Endothelial cell (in vitro differentiated cells): ENCODE data around the gene DGKQ. TPM values are rescaled to one million over a fixed set of nuclear protein-coding genes. Genes with fewer than 3 reads are reported as not detected.
A peak's percentile ranks its signal among the peaks of the same experiment; 100 is the strongest.

Experiments
- DNase-seq: peaks from one replicate; pipeline ENCODE4 v3.0.0; 2021; ENCODE audit warnings: low spot score
- H3K27ac Mint-ChIP-seq: one replicate; pipeline ENCODE4 v1.8.0; 2021; ENCODE audit warnings: mixed read lengths, inconsistent platforms; ENCODE audit not compliant: unreplicated experiment
- H3K27me3 Mint-ChIP-seq: one replicate; pipeline ENCODE4 v1.8.0; 2021; ENCODE audit warnings: mild to moderate bottlenecking, moderate library complexity, mixed read lengths, inconsistent platforms; ENCODE audit not compliant: unreplicated experiment
- H3K36me3 Mint-ChIP-seq: one replicate; pipeline ENCODE4 v1.8.0; 2021; ENCODE audit warnings: mild to moderate bottlenecking, low read depth, mixed read lengths, inconsistent platforms; ENCODE audit not compliant: unreplicated experiment
- H3K4me1 Mint-ChIP-seq: one replicate; pipeline ENCODE4 v1.8.0; 2021; ENCODE audit warnings: mild to moderate bottlenecking, mixed read lengths, inconsistent platforms; ENCODE audit not compliant: unreplicated experiment
- H3K4me3 Mint-ChIP-seq: one replicate; pipeline ENCODE4 v1.8.0; 2021; ENCODE audit warnings: mild to moderate bottlenecking, mixed read lengths, inconsistent platforms; ENCODE audit not compliant: unreplicated experiment
- H3K9me3 Mint-ChIP-seq: one replicate; pipeline ENCODE4 v1.8.0; 2021; ENCODE audit warnings: mixed read lengths, inconsistent platforms; ENCODE audit not compliant: unreplicated experiment
- total RNA-seq: library from RNA; stranded (reverse); fragmentation: NEBNext Ultra II Directional; extraction: Animal tissue kit (Norgen Biotek cat#: 25700); gene quantifications from one replicate; pipeline ENCODE4 v1.2.1, GENCODE V29; 2021; ENCODE audit not compliant: unreplicated experiment
- TF ChIP-seq, protein P1 (sequence below): fragments of 200-600 bp; sonication (generic); IDR thresholded peaks from one replicate; pipeline ENCODE4 v1.5.0; 2021; ENCODE audit warnings: antibody characterized with exemption; ENCODE audit not compliant: unreplicated experiment

Gene DGKQ
- total RNA-seq, 1 donor from 2014 or later: 14.5 TPM

- DNase-seq: no peak
Observed at GRCh38 chr4:986428-986878, 13.1 kb upstream of the DGKQ start.

DNA sequence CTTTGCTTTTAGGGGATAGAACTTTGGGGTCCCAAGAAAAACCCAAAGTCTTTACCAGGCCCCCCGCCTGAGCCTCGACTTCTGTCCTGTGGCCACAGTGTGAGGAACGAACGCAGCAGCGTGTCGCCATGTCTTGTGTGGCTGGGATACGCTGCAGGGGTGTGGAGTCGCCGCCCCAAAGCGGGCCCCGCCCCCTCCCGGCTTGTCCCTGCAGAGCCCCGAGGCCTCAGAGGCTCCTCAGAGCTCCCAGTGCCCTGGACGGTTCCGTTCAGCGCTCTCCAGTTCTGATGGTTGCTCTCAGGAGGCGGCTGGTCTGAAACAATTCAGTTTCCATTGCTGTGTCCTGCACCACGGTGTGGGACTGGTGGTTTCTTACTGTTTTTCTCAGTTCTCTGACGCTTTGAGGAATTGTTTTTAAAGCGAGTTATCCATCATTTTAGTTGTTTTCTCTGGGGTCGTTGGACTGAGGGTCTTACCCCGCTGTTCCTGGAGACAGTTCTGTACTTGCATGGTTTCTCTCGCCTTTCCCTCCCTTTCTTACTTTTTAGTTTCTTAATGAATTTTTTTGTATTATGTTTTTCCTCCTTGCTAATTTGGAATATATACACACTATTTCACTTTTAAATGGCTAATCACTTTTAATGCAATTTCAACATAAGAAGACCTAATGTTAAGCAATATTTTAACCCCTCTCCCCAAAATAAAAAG, 11.9 kb upstream of the DGKQ start:
- Mint-ChIP-seq H3K27me3 (peaks cover 5% of the 10 kb centered on the region), H3K4me1 (peaks cover 16% of the 10 kb centered on the region), H3K36me3 (no peaks in the 10 kb centered on the region), H3K4me3 (peak overlapping the region; percentile 47), H3K27ac (no peak overlapping the region), H3K9me3 (no peaks in the 10 kb centered on the region)
- TF ChIP-seq, protein P1, sequence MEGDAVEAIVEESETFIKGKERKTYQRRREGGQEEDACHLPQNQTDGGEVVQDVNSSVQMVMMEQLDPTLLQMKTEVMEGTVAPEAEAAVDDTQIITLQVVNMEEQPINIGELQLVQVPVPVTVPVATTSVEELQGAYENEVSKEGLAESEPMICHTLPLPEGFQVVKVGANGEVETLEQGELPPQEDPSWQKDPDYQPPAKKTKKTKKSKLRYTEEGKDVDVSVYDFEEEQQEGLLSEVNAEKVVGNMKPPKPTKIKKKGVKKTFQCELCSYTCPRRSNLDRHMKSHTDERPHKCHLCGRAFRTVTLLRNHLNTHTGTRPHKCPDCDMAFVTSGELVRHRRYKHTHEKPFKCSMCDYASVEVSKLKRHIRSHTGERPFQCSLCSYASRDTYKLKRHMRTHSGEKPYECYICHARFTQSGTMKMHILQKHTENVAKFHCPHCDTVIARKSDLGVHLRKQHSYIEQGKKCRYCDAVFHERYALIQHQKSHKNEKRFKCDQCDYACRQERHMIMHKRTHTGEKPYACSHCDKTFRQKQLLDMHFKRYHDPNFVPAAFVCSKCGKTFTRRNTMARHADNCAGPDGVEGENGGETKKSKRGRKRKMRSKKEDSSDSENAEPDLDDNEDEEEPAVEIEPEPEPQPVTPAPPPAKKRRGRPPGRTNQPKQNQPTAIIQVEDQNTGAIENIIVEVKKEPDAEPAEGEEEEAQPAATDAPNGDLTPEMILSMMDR: no peak
- peak; percentile 67 for DNase-seq

More at GRCh38 chr4:986428-986878, 13.1 kb upstream of the DGKQ start:
- no peaks in the 10 kb centered on the region for H3K9me3 Mint-ChIP-seq
- no peak overlapping the region for H3K27ac Mint-ChIP-seq
- no peaks in the 10 kb centered on the region for H3K36me3 Mint-ChIP-seq
- H3K4me3 Mint-ChIP-seq: peak overlapping the region; percentile 94
- H3K4me1 Mint-ChIP-seq: peaks cover 11% of the 10 kb centered on the region
- H3K27me3 Mint-ChIP-seq: peaks cover 4% of the 10 kb centered on the region
- TF ChIP-seq, protein P1: no peak

GRCh38 chr4:984336-985054, 11.1 kb upstream of the DGKQ start:
- Mint-ChIP-seq H3K27ac (no peak overlapping the region), H3K4me3 (peak overlapping the region; percentile 37), H3K27me3 (peaks cover 5% of the 10 kb centered on the region), H3K36me3 (no peaks in the 10 kb centered on the region), H3K4me1 (peaks cover 21% of the 10 kb centered on the region), H3K9me3 (no peaks in the 10 kb centered on the region)
- DNase-seq: no peak
- TF ChIP-seq, protein P1: no peak

DNA sequence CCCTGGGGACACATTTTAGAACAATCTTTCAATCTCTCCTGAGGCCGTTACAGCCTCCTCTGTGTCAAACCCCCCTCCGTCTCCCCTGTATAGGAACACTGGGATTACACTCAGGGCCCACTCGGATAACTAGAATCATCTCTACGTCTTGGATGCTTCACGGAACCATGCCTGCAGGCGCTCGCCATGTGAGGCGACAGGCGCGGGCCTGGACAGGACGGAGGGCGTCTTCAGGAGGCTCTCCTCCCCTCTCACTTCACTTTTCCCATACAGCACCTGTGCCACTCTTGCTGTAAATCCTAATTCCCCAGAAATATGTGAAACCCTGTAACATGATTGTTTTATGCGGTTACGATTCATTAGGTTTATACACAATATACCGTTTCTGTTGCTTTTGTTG, 9.4 kb upstream of the DGKQ start:
- Mint-ChIP-seq H3K36me3 (no peaks in the 10 kb centered on the region), H3K4me3 (peak overlapping the region; percentile 12), H3K27me3 (peaks cover 5% of the 10 kb centered on the region), H3K27ac (no peak overlapping the region), H3K9me3 (no peaks in the 10 kb centered on the region), H3K4me1 (peaks cover 28% of the 10 kb centered on the region)
- TF ChIP-seq, protein P1: no peak
- no peak for DNase-seq

GRCh38 chr4:982291-982690, 8.9 kb upstream of the DGKQ start:
- H3K4me1 Mint-ChIP-seq: peaks cover 28% of the 10 kb centered on the region

More at GRCh38 chr4:982291-982690, 8.9 kb upstream of the DGKQ start:
- TF ChIP-seq, protein P1: no peak
- no peak overlapping the region for H3K4me3 Mint-ChIP-seq
- peaks cover 5% of the 10 kb centered on the region for H3K27me3 Mint-ChIP-seq
- H3K36me3 Mint-ChIP-seq: no peaks in the 10 kb centered on the region
- no peak overlapping the region for H3K27ac Mint-ChIP-seq
- no peak for DNase-seq
- no peaks in the 10 kb centered on the region for H3K9me3 Mint-ChIP-seq
